GM21423 (cell line): Measurements from ENCODE around the gene KCNIP4.
"Not testable (repeated sequence)": the region's sequence is repeated elsewhere in the genome, so short reads cannot be mapped to it uniquely, and the experiment has no call there.

Experiments
- ATAC-seq: cut with Tn5 transposase; IDR thresholded peaks from one replicate; pipeline ENCODE4 v1.9.1; 2021; ENCODE audit warnings: mild to moderate bottlenecking, moderate library complexity; ENCODE audit not compliant: unreplicated experiment

The KCNIP4 gene

DNA sequence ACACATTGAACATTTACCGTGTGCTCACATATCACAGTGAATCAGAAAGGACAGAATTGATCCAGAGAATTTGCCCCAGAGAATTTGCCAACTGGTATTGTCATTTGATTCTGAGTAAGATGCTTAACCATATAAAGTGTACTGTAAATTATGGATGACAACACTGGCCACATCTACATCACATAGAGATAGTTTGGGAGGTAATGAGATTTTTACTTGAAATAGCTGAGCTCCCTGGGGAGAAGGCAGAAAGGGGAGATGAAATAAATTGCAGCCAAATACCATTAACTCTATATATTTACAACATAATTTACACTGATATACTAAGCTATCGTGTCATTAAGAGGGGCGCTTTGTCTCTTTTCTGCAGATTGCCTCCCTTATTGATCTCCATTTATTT, 564.0 kb downstream of the KCNIP4 start:
- no peak for ATAC-seq

DNA sequence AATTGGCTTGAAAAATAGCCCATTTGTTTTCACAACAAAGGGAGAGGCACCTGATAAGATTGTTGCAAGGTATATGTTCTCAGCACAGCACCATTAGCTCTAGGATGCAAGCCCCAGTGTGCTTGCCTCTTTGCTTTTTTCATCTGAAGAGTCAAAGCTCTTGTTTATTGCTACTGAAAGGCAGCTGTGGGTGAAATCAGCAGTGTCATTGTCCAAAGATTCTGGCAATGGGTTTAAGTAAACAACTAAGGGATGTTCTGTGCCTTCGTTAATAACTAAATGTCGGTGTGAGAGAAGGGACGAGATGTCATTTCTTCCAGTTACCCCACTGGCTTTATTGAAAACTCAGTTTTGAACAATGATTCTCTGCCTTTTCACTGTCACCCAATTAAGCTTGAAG, 567.7 kb downstream of the KCNIP4 start:
- ATAC-seq, result no peak

DNA sequence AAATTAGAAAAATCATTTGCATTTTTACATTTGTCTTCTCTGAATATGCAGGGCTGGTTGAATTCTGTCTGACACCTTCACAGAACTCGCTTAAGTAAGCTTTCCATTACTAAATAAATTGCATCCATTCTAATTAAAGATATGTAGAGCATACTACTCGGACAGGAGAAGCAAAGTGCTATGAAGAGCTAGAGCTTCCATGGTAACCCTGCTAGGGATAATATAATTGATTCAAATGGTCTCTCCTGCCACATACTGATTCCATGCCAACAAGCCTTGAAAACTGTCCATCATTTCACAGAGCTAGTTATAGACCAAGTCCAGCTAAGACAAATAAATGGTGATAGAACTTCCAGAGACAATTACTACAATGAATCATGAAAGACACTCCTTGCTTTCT, 571.5 kb downstream of the KCNIP4 start:
- ATAC-seq, result no peak

DNA sequence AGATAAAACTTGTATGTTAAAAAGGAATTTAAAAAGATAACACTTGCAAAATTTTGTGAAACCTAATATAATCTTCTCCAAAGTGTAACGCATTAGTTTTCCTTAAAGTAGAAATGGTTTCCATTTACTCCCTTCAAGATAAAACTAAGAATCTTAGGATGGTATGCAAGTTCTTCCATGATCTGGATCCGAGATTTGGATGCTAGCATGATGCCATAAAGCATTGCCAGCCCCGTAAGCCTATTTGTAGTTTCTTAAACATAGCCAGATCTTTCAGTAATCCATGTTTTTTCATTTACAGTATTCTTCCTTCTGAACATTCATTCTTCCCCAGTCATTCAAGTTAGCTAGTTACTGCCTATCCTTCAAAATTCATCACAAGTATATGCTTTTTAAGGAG, 572.4 kb downstream of the KCNIP4 start:
- ATAC-seq, result no peak

DNA sequence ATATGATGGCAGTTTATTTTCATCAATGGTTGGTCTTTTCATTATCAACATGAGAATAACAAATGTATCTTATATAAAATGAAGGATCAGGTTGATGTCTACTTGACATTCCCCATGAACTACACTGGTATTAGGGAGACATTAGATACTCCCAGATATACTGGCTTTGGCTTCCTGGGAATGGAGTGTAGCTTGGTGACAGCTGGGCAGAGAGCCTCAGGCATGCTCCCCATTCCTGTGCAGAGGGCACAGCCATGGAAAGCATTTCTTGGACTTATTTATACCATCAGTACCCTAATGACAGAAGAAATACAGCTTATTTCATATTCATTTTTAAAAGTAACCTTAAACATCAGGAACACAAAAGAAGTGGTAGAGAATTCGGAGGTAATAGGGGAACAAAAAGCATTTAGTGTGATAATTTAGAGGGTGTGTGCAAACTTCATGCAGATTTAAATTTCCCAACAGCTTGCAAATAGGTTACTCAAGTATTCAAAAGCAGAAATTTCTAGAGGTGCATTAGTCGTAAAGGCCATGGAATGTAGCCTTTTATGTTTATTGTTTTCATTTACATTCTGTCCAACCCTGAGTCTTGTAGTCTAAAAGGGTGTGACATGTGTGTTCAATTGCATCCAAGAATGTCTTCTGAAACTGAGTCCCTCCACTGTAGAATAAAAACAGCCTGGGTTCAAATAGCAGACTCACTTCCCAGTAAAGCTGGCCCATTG, 573.8 kb downstream of the KCNIP4 start:
- no peak for ATAC-seq

DNA sequence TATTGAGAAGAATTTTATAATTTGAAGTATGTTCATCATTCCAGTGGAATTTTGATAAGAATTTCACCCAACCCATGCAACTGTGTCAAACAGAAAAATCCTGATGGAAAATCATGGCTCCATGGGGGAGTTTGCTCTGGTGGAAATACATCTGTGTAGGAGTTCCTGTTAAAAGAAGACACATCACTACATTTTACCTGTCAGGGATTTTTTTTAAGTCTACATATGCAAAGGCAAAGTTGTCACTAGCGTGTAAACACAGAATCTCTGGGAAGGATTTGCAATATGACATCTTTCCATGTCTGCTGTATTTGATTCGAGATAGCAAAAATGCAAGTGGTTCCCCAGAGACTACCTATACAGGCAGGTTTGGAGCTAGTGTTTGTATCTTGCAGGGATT, 581.0 kb downstream of the KCNIP4 start:
- ATAC-seq, result no peak

DNA sequence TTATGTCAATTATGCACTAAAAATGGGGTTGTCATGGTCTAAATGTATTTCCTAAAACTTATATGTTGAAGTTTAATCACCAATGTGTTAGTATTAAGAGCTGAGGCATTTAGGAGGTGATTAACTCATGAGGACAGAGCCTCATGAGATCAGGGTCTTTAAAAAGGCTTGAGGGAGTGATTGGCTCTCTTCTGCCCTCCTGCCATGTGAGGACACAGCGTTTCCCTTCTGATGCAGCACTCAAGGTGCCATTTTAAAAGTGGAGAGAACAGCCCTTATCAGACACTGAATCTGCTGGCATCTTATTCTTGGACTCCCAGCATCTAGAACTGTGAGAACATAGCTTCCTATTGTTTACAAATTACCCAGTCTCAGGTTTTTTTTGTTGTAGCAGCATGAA, 581.7 kb downstream of the KCNIP4 start:
- no peak for ATAC-seq

DNA sequence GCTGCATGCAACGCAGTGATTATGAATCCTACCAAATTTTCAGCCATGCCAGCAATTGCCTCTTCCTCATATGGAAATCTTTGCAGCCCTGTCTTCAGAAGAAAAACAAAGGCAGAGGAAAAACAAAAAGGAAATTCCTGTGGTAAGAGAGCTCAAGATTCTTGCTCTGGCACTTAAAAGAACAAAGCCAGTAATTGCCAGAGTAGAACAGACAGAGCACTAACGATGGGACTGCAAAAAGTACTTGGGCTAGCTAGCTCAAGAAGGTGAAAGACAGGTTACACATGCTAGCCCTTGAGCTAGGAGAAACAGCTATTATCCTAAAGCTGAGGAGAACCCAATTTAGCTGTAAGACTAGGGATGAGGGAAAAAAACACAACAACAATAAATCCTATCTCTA, 582.3 kb downstream of the KCNIP4 start:
- no peak for ATAC-seq

DNA sequence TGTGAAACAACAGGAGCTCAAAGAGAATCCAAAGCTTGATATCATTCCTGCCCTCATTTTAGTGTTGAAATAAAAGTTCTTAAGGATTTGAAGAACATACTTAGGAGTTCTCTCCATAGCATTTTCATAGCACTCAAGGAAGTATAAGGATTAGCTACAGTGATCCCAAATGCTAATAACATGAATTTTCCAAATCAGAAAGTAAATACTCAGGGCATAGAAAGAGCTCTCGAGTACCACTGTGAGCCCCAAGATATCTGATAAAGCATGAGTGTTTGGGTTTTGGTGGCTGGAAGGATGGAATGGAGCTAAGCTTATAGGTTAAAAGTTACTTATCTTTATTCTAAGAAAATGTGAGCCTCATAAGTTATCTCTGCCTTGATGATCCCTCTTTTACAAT, 584.9 kb downstream of the KCNIP4 start:
- ATAC-seq, result no peak

DNA sequence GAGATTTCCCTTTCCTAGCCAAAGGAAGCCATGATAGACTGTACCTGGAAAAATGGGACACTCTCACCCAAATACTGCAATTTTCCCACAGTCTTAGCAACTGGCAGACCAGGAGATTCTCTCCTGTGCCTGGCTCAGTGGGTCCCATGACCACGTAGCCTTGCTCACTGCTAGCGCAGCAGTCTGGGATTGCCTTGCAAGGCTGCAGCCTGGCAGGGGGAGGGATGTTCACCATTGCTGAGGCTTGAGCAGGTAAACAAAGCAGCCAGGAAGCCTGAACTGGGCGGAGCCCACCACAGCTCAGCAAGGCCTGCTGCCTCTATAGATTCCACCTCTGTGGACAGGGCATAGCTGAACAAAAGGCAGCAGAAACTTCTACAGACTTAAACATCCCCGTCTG, 596.2 kb downstream of the KCNIP4 start:
- not testable (repeated sequence) for ATAC-seq

DNA sequence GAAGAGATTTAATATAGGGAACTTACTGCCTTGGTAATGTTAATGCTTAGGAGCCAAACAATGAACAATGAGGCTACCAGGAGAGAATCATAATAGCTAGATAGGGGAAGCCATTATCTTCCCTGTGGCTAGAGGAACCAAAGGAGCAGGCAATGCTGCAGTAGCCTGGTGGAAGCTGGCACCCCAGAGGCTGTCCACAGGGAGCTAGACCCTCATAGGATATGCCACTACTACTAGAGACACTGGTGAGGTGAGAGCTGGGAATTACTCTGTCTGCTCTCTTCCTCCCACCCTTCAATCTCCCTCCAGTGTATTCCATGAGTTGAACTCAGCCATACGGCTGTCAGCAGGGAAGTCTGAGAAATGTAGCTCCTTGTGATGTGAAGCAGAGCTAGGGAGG, 601.4 kb downstream of the KCNIP4 start:
- no peak for ATAC-seq

DNA sequence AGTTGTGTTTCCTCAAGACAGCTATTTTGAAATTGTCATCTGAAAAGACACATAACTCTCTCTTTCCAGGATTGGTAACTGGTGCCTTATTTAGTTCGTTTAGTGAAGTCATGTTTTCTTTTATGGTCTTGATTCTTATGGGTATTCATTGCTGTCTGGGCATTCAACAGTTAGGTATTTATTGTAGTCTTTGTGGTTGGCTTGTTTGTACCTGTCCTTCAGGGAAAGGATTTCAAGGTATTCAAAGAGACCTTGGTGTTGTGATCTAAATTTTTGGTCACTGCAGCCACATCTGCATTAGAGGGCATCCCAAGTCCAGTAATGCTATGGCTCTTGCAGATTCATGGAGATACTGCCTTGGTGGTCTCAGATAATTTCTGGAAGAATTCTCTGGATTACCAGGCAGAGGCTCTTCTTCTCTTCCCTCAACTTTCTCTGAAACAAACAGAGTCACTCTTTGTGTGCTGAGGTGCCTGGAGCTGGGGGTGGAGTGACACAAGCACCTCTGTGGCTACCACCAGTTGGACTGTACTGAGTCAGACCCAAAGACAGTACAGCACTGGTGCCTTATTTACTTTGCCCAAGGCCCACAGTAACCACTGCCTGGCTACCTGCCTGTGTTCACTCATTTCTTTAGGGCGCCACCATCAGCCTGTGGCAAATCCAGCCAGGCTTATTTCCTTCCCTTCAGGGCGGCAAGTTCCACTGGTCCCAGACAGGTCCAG, 620.4 kb downstream of the KCNIP4 start:
- no peak for ATAC-seq

DNA sequence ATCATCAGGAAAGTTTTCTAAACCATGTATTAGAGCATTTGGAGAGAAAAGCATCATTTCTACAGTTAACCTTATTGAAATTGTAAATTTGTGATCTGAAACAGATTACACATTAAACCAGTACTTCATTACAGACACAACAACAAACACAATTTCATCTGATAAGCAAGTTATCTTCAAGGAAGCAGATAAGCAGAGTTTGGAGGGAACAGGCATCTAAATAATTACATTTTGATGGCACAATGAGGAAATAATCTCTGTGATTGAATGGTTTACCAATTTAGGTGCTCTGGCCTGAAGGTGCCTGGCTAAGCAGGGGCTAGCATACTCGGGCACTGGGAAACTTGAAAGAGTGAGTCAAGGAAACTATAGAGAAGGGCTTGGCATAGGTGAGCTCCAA, 628.5 kb downstream of the KCNIP4 start:
- ATAC-seq, result no peak

DNA sequence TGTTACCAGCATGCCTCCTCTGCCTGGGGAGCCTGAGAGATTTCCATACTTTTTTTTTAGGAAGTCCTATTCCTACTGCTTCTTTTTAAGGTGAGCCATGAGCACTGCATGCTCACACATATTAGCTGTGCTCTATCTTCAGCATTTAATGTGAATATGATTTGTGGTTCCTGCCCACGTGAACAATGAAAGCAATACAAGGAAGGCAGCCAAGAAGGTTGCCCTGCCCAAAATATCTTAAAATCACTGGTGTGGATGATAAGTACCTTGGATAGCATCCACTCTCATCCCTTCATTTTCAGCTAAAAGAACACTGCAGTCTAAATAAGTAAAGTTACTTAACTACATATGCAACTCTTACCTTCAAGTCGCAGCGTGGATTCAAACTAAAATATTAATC, 640.9 kb downstream of the KCNIP4 start:
- ATAC-seq, result no peak

DNA sequence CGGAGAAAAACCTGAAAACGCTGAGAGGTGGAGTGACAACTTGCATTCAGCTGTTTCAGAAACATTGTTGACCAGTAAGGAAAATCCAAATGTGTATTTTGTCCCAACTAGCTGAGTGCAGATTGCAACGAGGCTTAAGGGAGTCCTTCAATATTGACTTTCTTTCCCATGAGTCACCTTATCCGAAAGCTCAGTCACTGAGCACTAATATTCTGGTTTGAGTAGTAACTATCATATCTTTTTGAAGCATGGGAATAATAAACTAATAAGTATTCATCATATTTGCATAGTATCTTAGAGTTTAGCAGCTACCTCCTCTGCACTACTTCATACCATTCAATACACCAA, 644.1 kb downstream of the KCNIP4 start:
- no peak for ATAC-seq

DNA sequence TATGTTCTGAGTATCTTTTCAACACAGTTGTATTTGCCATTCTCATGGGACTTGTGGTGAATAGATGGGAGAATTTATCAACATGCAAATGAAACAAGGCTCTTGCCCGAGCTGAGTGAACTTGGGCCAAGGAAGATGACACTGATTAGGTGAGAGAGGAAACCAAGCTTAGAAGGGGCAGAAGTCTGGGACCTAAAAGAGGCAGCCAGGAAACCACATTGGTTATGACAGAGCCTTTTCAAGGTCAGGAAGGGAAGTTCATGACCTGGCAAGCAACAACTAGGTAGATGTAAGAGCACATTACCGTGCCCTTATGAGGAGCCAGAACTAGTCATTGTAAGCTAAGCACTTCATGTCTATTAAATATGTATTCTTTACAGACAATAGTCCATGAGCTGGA, 658.0 kb downstream of the KCNIP4 start:
- peak; percentile 64 for ATAC-seq

DNA sequence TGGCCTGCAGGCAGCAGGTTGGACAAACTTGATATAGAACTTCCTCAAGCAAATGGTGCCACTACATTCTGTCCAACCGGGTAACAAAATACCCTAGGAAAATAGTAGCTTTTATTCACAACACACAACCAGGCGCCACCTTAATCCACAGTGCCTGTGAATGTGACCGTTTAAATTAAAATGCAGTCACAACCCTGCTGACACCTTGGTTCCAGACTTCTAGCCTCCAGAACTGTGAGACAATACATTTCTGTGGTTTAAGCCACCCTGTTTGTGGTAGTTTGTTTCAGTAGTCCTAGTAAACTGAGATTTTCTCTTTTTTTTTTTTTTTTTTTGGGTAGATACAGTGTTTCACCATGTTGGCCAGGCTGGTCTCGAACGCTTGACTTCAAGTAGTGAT, 672.5 kb downstream of the KCNIP4 start:
- no peak for ATAC-seq

DNA sequence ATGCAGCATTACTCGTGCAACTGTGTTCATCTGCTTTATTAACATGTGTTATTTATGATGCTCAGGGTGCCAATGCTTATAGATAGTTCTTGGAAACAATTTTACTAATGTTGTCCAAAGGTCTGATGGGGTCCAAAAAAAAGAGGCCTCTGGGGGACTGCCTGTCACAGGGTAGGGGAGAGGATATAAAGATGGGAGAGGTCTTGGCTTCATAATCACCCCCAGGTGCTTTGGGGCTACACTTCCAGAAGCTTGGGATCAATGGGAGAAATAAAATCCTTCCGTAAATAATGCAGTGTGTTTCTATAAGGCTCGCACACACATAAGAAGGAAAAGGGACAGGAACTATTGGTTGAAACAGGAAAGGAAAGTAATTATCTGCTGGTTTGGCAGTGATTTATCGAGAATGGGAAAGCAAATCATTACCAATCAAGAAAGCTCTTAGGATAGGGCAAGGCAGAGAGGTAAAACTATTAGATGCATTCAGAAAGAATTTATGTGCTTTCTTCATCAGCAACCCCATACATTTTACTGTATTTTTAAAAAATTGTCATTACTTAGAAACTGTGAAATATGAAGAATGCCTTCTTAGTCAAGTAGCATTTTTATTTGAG, 677.0 kb downstream of the KCNIP4 start:
- ATAC-seq, result no peak

DNA sequence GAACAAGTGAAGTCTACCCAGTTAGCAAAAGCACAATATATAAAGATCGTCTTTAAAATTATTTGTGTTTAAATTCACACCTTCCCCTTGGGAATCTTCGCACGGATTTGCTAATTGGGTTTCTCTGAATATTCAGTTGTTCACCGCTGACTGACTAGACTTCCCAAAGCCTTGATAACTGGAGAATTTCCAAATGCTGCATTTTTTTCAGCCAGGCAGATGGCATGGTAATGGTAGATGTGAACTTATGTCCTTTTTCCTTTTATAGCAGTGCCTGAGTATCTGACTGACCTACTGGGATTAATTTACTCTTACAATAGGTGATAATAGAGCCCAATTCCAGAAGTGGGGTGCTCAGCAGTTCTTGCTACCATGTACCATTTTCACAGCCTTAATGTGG, 700.2 kb downstream of the KCNIP4 start:
- no peak for ATAC-seq

DNA sequence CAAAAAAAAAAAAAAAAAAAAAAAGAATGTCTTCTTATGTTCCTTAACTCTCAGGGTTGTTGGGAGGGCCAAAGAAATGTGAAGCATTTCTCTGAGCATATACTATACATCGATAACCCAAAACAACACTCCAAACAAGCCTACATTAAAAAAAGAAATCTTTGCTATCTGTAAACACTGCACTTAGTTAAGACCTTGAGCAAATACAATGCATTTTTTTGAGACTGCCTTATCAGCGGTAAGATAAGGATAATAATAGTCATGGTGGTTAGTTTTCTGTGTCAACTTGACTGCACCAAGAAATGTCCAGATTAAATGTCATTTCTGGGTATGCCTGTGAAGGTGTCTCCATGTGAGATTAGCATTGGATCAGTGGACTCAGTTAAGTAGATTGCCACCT, 706.4 kb downstream of the KCNIP4 start:
- no peak for ATAC-seq

DNA sequence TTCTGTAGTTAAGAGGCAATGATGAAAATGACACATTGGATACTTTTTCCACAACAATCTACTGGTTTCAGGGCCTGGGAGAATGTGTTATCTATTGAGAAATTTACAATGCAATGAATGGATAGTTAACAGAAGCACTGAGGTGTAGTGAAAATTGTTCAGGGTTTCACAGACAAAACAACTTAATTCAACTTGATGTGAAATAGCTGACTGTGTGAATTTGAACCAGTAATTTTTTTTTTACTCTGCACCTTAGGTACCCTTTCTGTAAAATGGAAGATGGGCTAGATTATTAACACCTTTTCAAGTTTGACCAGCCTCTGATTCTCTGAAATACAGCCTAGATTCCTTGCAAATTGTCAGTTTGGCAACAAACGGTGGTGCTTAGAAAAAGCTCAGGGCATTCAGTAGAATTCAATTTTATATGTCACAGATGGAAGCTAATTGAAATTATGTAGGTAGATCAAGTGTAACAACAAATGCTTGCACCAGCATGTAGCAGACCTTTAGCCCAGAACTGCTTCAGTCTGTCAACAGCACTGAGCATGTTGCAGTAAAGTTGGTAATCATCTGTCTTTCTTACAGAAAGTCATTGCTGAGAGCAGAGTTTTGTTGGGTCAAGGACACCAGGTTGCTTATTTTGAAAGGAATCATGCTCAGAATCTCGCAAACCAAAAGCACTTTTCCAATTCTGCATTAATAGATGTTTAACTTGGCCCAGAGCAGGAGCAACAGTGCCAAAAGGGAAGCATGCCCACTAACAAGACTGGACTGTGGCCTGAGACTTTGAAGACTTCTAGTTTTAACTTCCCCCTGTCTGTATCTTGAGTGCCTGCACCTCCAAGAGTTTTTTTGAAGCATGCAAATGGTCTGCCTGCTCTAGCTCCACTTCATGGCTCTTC, 721.7 kb downstream of the KCNIP4 start:
- no peak for ATAC-seq
